KMS-11 (cell line): ENCODE data around the gene ARHGAP42.

Experiments used
- H2AFZ ChIP-seq: fragments of 200-600 bp; sonication (generic); 2 replicates; pipeline ENCODE4 v1.6.1; 2016; ENCODE audit warnings: antibody characterized with exemption, mixed run types, low read depth
- H3K27ac ChIP-seq: fragments of 200-600 bp; sonication (generic); 2 replicates; pipeline ENCODE4 v1.6.1; 2016; ENCODE audit warnings: mild to moderate bottlenecking, mixed run types
- H3K27me3 ChIP-seq: fragments of 200-600 bp; sonication (generic); 2 replicates; pipeline ENCODE4 v1.6.1; 2017; ENCODE audit warnings: mild to moderate bottlenecking, low read depth, mixed run types, moderate library complexity; ENCODE audit not compliant: insufficient read depth
- H3K36me3 ChIP-seq: fragments of 200-600 bp; sonication (generic); 2 replicates; pipeline ENCODE4 v1.6.1; 2017; ENCODE audit warnings: mild to moderate bottlenecking, mixed run types; ENCODE audit not compliant: insufficient read depth
- H3K4me1 ChIP-seq: fragments of 200-600 bp; sonication (generic); 2 replicates; pipeline ENCODE4 v1.6.1; 2016; ENCODE audit warnings: mild to moderate bottlenecking, low read depth, mixed run types; ENCODE audit not compliant: poor library complexity, severe bottlenecking
- H3K4me2 ChIP-seq: fragments of 200-600 bp; sonication (generic); 2 replicates; pipeline ENCODE4 v1.7.0; 2016; ENCODE audit warnings: mild to moderate bottlenecking, mixed run types
- H3K4me3 ChIP-seq: fragments of 200-600 bp; sonication (generic); IDR thresholded peaks from 2 replicates; pipeline ENCODE4 v1.6.1; 2017; ENCODE audit warnings: low read depth, low read length, mixed read lengths; ENCODE audit not compliant: insufficient read depth
- H3K79me2 ChIP-seq: fragments of 200-600 bp; sonication (generic); 2 replicates; pipeline ENCODE4 v1.6.1; 2016; ENCODE audit warnings: low read depth, mixed run types; ENCODE audit not compliant: insufficient read depth
- H3K9ac ChIP-seq: fragments of 200-600 bp; sonication (generic); 2 replicates; pipeline ENCODE4 v1.6.1; 2016; ENCODE audit warnings: mild to moderate bottlenecking, mixed run types
- H4K20me1 ChIP-seq: fragments of 200-600 bp; sonication (generic); 2 replicates; pipeline ENCODE4 v1.6.1; 2016; ENCODE audit warnings: mild to moderate bottlenecking, mixed run types; ENCODE audit not compliant: insufficient read depth
- TF ChIP-seq, protein P1 (sequence below): fragments of 200-600 bp; sonication (generic); conservative IDR thresholded peaks from 2 replicates; pipeline ENCODE4 v1.6.1; 2017; ENCODE audit warnings: low read depth, mild to moderate bottlenecking, antibody characterized with exemption, low read length, moderate library complexity, mixed read lengths

The ARHGAP42 gene

DNA sequence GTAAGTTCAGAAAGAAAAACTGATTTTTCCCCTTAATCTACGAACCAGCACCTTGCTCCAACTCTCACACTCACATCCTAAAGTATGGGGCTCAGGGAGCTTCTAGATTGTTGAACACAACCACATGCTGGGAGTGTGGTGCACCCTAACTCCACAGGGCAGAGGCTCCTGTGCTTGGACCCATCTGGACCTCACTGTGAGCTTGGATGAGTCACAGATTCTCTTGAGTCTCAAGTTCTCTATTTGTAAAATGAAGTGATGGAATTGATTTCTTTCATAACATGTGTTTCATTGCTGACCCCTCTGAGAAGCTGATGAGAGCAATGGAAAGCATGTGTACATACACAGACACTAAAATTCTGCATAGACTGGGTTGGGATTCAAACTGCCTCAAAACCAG lies 332.8 kb downstream of the ARHGAP42 start:
- H3K79me2 ChIP-seq: no peaks in the 10 kb centered on the region
- no peak overlapping the region for H3K27ac ChIP-seq
- no peaks in the 10 kb centered on the region for H4K20me1 ChIP-seq
- no peak overlapping the region for H3K4me3 ChIP-seq
- H3K4me1 ChIP-seq: no peaks in the 10 kb centered on the region
- H3K27me3 ChIP-seq: no peaks in the 10 kb centered on the region
- no peak overlapping the region for H3K9ac ChIP-seq
- H3K36me3 ChIP-seq: no peaks in the 10 kb centered on the region
- no peak overlapping the region for H3K4me2 ChIP-seq
- H2AFZ ChIP-seq: no peak overlapping the region
- TF ChIP-seq, protein P1, sequence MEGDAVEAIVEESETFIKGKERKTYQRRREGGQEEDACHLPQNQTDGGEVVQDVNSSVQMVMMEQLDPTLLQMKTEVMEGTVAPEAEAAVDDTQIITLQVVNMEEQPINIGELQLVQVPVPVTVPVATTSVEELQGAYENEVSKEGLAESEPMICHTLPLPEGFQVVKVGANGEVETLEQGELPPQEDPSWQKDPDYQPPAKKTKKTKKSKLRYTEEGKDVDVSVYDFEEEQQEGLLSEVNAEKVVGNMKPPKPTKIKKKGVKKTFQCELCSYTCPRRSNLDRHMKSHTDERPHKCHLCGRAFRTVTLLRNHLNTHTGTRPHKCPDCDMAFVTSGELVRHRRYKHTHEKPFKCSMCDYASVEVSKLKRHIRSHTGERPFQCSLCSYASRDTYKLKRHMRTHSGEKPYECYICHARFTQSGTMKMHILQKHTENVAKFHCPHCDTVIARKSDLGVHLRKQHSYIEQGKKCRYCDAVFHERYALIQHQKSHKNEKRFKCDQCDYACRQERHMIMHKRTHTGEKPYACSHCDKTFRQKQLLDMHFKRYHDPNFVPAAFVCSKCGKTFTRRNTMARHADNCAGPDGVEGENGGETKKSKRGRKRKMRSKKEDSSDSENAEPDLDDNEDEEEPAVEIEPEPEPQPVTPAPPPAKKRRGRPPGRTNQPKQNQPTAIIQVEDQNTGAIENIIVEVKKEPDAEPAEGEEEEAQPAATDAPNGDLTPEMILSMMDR: no peak

DNA sequence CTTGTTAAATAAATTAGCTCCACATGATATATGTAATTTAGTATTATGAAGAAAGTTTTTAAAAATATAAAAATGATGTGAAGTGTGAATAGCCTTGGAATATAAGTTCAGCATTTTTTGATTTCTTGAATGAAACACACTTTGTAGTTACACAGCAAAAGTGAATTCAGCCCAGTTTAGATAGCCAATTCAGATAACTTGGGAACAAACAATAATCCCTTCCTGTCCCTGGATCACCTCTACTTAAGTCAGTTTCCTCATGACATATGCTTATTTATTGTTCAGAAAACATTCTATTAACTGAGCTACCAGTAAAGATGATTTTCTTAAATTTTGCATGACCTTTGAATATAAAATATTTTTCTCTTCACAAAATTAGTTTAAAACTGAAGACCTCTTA lies 335.2 kb downstream of the ARHGAP42 start:
- H3K4me2 ChIP-seq: no peak overlapping the region
- no peaks in the 10 kb centered on the region for H3K27me3 ChIP-seq
- H3K36me3 ChIP-seq: no peaks in the 10 kb centered on the region
- H3K27ac ChIP-seq: no peak overlapping the region
- no peaks in the 10 kb centered on the region for H3K4me1 ChIP-seq
- H2AFZ ChIP-seq: no peak overlapping the region
- H4K20me1 ChIP-seq: no peaks in the 10 kb centered on the region
- H3K9ac ChIP-seq: no peak overlapping the region
- TF ChIP-seq, protein P1: no peak
- no peaks in the 10 kb centered on the region for H3K79me2 ChIP-seq
- no peak overlapping the region for H3K4me3 ChIP-seq

DNA sequence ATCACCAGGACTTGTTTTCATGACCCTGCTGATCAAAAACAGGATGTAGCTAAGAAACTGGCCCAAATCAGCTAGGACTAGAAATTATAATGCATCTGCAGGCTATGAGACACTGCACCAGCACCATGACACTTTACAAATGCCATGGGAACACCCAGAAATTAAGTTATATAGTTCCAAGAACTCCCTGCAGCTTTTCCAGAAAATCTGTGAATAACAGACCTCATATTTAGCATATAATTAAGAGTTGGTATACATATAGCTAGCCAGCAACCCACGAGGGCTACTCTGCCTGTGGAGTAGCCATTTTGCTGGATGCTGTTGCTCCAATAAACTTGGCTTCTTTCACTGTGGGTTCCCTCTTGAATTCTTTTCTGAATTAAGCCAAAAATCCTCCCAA lies 341.6 kb downstream of the ARHGAP42 start:
- Histone ChIP-seq H3K4me1 (no peaks in the 10 kb centered on the region), H3K4me3 (no peak overlapping the region), H3K79me2 (no peaks in the 10 kb centered on the region), H3K4me2 (no peak overlapping the region), H3K9ac (no peak overlapping the region), H2AFZ (no peak overlapping the region), H3K27me3 (no peaks in the 10 kb centered on the region), H3K36me3 (no peaks in the 10 kb centered on the region), H3K27ac (no peak overlapping the region), H4K20me1 (no peaks in the 10 kb centered on the region)
- TF ChIP-seq, protein P1: no peak

DNA sequence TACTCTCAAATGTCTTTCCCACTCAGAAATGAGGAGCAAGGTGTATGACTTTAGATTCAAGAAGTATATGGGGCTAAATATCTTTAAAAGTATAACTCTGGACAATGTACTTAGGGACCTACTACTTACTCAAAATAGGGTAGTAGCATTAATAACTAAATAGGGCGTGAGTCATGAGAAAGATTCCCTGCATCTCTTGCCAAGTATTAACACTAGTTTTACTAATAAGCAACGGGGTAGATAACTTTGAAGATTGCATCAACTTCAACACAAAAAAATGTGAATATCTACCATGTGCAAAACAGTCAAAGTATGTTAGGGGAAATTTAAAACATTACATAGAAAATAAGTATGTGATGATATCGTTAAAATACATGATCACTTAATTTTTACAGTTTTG lies 342.9 kb downstream of the ARHGAP42 start:
- no peak overlapping the region for H3K4me3 ChIP-seq
- H4K20me1 ChIP-seq: no peaks in the 10 kb centered on the region
- H3K27ac ChIP-seq: no peak overlapping the region
- no peak overlapping the region for H2AFZ ChIP-seq
- H3K9ac ChIP-seq: no peak overlapping the region
- TF ChIP-seq, protein P1: no peak
- H3K4me1 ChIP-seq: no peaks in the 10 kb centered on the region
- H3K36me3 ChIP-seq: no peaks in the 10 kb centered on the region
- H3K27me3 ChIP-seq: no peaks in the 10 kb centered on the region
- no peak overlapping the region for H3K4me2 ChIP-seq
- no peaks in the 10 kb centered on the region for H3K79me2 ChIP-seq
